Pulmonary artery endothelial cell (primary cell): Measurements from ENCODE around the gene IL32. TPM values are rescaled to one million over a fixed set of nuclear protein-coding genes. Genes with fewer than 3 reads are reported as not detected.

Experiments used
- DNase-seq: peaks from one replicate; pipeline ENCODE4 v3.0.0-alpha.2; 2011; ENCODE audit warnings: low read depth, low spot score
- total RNA-seq: library from RNA; depleted of rRNA; stranded (reverse); fragments of >200 nt; gene quantifications from 2 replicates; pipeline ENCODE4 v1.2.3, GENCODE V29; 2014

The IL32 gene, protein sequence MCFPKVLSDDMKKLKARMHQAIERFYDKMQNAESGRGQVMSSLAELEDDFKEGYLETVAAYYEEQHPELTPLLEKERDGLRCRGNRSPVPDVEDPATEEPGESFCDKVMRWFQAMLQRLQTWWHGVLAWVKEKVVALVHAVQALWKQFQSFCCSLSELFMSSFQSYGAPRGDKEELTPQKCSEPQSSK
- total RNA-seq: 33.7 and 60.3 TPM in 2 replicates

DNA sequence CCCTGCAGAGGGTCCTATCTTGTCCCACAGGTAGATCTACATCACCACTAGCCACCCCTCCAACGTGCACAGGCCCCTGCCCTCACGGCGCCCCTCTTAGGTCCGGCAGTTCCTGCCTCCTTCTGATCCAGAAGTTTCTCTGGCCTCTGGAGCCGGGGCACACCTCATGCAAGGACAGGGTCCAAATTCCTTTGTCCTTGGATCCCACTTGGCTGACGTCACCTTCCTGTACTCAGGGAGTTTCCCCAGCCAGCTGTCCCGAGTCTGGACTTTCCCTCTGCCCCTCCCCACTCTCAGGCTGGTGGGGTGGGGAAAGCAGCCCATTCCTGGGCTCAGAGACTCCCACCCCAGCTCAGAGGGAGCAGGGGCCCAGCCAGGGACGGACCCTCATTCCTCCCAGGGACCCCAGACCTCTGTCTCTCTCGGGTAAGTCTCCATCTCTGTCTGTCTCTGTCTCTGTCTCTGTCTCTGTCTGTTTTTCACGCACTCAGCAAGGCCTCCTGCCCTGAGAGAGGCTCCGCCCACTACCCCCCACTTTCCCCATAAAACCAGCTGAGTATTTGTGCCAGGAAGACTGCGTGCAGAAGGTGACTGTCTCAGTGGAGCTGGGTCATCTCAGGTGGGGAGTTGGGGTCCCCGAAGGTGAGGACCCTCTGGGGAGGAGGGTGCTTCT lies at the start of gene IL32:
Gene IL32 (plus strand): TSS at position 572 of the 673 bp plus-strand sequence. CDS start 172 bp downstream, outside the sequence.
- peak; percentile 76 for DNase-seq

- DNase-seq: no peak
Observed at GRCh38 chr16:3015865-3016521, 49.4 kb upstream of the IL32 start.

- DNase-seq: no peak
Observed at GRCh38 chr16:3017344-3017743, 48.1 kb upstream of the IL32 start.

- no peak for DNase-seq
Observed at GRCh38 chr16:3017794-3018506, 47.5 kb upstream of the IL32 start, which contains the start of gene CLDN6. Gene CLDN6, minus strand, starts transcription at chr16:3018183. Its CDS starts 2,162 bp downstream, at chr16:3016021.

DNA sequence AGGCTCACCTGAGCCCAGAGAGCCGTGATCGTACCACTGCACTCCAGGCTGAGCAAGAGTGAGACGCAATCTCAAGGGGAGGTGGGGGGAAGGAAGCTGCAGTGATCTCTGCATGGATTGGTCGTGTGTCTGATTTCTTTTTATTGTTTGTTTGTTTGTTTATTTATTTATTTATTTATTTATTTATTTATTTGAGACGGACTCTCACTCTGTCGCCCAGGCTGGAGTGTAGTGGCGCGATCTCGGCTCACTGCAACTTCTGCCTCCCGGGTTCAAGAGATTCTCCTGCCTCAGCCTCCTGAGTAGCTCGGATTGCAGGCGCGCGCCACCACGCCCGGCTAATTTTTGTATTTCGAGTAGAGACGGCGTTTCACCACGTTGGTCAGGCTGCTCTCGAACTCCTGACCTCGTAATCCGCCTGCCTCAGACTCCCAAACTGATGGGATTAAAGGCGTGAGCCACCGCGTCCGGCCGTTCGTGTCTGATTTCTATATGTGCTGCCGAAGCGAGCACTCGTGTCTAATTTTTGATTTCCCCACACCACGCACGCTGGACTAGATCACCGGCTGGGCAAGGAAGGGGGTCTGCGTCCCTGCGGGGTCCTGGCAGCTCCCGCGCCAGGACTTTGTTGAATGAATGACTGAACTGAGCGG lies 45.7 kb upstream of the IL32 start:
- DNase-seq: no peak

GRCh38 chr16:3020247-3020603 lies 45.2 kb upstream of the IL32 start, which contains the start of gene TNFRSF12A:
Gene TNFRSF12A, plus strand, starts transcription at chr16:3020368. Its CDS starts 30 bp downstream, at chr16:3020398.
- DNase-seq: no peak

DNA sequence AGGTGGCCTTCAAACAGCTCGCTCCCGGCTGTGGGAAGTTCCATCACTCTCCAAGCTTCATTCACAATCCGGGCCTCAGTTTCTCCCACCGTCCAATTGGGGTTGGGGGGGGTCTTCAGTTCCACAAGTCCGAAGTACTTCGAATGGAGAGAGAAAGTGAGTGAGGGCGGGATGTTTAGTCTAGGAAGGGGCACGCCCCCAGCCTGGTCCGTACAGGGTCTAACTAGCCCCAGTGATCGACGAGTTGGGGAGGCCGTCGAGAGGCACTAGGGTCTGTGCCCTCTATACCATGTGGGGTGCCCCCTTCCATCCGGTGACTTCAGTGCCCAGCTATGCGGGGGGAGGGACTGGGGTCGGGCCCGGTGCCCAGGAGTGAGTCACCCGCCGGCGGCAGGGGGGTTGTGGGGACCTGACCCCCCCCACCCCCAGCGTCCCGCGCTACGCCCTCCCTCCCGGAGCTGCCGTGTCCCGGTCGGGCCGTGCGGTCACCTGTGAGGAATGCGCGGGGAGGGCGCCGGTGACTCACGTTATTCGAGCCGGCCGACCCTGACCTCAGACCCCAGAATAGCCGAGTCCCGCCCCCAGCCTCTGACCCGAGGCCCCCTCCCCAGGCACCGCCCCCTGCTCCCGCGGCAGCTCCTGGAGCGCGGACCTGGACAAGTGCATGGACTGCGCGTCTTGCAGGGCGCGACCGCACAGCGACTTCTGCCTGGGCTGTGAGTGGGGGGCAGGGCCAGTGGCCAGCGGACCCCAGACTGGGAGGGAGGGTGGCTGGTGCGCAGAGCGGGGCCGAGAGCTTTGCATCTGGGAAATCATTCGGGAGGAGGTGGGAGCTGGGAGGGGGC lies 44.6 kb upstream of the IL32 start:
- peak; percentile 66 for DNase-seq

DNA sequence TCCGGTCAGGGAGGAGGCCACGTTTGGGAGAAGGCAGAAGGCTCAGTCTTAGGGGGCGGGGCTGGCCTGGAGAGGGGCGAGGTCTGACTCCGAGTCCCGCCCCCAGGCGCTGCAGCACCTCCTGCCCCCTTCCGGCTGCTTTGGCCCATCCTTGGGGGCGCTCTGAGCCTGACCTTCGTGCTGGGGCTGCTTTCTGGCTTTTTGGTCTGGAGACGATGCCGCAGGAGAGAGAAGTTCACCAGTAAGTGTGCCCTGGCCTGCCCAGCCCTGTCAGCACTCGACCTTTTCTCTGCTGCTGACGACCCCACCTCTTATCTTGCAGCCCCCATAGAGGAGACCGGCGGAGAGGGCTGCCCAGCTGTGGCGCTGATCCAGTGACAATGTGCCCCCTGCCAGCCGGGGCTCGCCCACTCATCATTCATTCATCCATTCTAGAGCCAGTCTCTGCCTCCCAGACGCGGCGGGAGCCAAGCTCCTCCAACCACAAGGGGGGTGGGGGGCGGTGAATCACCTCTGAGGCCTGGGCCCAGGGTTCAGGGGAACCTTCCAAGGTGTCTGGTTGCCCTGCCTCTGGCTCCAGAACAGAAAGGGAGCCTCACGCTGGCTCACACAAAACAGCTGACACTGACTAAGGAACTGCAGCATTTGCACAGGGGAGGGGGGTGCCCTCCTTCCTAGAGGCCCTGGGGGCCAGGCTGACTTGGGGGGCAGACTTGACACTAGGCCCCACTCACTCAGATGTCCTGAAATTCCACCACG lies 43.8 kb upstream of the IL32 start:
- no peak for DNase-seq

GRCh38 chr16:3022208-3022683 lies 43.2 kb upstream of the IL32 start:
- peak; percentile 85 for DNase-seq

- DNase-seq: no peak
Observed at GRCh38 chr16:3022684-3023414, 42.6 kb upstream of the IL32 start.

DNA sequence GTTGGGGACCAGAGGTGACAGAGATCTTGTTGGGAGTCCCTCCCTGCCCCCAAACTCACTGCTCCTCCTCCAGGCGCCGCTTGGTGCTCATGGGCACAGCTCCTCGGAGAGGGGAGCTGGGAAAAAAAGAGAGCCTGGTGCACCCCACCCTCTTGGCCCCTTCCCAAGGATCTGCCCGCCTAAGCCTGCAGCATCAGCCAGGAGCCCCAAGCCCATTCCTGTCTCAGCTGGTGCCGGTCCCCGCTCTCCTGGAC lies 42.1 kb upstream of the IL32 start:
- no peak for DNase-seq

DNA sequence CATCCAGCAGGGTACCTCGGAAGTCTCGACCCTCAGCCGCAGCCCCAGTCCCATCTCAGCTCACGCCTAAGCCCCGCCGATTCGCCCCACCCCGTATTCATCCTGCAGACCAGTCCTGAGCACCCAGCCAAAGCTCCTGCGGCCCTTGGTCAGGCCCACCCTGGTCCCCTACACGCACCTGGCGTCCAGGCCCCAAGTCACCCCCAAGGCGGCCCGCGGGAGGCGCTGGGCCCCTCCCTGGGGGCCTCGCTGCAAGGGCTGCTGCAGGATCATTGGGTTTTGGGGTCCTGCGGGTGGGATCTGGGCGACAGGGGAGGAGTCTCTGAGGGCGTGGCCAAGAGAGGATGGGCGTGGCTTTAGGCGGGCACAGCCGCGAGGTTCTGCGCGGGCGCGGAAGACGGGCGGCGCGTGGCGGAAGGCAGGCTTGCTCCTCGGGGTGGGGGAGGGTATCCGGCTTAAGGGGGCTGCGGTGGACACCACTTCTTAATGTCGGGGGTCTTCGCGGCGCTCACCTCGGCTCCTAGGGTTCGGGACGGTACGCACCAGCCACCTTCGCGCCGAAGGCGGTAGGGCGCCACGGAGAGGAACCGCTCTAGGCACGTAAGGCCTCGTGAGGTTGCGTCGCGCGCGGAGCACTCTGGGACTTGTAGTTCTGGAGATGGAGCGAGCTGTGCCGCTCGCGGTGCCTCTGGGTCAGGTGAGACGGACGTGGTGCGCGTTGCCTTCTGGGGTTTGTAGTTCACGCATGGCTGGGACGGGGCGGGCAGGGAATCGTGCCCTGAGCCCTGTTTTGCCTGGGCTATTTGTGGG lies 41.6 kb upstream of the IL32 start, which contains the start of the genes HCFC1R1 and THOC6:
Gene HCFC1R1 (minus strand): TSS at position 274 of the 810 bp plus-strand sequence. CDS start 1 bp downstream, at position 273.
Gene THOC6 (plus strand): TSS at position 367 of the 810 bp plus-strand sequence. CDS start 292 bp downstream, at position 659.
- peak; percentile 94 for DNase-seq

GRCh38 chr16:3025032-3026002 lies 40.1 kb upstream of the IL32 start:
- DNase-seq: no peak

- DNase-seq: no peak
Observed at GRCh38 chr16:3026003-3026378, 39.4 kb upstream of the IL32 start.

DNA sequence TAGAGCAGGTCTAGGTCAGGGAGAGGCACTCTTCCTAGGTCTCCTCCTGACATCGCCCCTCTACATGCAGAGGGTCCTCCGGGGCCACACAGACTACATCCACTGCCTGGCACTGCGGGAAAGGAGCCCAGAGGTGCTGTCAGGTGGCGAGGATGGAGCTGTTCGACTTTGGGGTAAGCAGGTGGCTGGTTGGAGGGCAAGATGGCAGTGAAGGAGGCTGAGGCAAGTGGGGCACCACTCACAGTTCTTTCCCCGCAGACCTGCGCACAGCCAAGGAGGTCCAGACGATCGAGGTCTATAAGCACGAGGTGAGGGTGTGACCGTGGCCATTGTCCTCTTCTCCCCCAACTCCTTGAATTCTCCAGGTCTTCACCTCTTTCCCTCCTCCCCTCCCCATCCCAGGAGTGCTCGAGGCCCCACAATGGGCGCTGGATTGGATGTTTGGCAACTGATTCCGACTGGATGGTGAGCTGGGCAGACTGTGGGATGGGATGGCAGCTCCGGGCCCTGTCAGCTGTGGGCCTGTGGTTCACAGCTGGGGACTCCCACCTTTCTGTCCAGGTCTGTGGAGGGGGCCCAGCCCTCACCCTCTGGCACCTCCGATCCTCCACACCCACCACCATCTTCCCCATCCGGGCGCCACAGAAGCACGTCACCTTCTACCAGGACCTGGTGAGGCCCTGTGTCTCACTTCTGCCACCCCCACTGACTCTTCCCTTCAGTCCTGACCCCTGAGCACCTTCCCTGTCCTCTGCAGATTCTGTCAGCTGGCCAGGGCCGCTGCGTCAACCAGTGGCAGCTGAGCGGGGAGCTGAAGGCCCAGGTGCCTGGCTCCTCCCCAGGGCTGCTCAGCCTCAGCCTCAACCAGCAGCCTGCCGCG lies 38.6 kb upstream of the IL32 start:
- DNase-seq: no peak

DNA sequence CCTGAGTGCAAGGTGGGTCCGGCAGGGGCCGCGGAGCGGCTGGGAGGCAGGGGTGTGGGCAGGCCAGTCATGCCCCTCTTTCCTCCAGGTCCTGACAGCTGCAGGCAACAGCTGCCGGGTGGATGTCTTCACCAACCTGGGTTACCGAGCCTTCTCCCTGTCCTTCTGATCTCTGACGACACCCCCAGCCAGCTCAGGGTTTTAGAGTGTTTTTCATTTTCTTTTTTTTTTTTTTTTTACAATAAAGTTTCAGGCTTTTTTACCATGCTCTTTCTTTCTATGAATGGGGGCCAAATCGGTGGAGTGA lies 38.0 kb upstream of the IL32 start:
- no peak for DNase-seq
